Stimulated activated CD8-positive, alpha-beta memory T cell treated with anti-CD3 and anti-CD28 coated beads, Interleukin-12 subunit alpha, Interleukin-12 subunit beta, amount 100 ng/mL, for 24 hours (primary cell): ENCODE measurements around the gene SNRNP70.

Experiments used
- DNase-seq: peaks from one replicate; pipeline ENCODE4 v3.0.0-alpha.2; 2020; ENCODE audit errors: extremely low read depth

The SNRNP70 gene

DNA sequence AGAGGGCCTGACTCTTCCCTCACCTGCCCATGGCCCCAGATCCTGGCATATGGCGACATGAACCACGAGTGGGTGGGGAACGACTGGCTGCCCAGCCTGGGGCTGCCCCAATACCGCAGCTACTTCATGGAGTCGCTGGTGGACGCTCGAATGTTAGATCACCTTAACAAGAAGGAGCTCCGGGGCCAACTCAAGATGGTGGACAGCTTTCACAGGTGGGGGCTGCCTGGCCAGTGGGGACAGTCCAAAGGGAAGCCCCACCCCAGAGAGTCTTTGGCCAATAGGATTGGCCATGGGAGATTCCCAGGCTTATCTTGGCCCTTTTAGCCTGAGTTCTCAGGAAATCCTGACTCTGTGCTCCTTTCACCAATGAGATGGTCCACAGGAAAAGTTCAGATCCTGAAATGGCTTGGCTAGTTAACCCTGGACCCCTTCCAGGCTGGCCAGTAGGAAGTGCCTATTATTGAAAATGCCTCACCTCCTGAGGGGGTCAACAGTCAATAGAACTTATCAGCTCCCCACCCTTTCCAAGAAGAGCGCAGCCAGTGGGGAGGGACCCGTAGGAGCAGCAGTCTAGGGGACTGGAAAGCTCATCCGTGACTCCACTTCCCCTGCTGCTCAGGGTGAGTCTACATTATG is 62.9 kb downstream of the SNRNP70 start:
- no peak for DNase-seq

GRCh38 chr19:49148784-49149651 is 63.8 kb downstream of the SNRNP70 start:
- peak; percentile 56 for DNase-seq

DNA sequence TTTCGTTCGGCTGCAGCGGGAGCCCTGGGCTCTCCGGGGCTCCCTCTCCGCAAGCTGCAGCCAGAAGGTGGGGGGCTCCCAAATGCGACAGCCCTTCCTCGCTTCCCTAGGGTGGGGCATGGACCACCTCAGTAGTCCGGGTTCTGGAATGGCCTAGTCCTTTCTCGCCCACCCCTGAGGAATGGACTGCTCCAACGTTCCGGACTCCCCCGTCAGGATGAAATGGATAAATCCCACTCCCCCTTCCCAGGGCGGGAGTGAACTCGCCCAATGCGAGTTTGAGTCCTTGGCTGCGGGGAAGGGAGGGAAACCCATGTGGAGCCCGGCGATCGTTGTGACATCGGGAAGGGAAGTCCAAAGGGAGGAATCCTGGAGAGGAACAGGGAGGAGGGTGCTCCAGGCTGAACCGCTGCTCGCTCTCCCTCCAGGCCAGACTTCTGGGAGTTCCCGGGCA is 64.4 kb downstream of the SNRNP70 start:
- DNase-seq: no peak

GRCh38 chr19:49150106-49150943 is 65.1 kb downstream of the SNRNP70 start:
- DNase-seq: no peak

DNA sequence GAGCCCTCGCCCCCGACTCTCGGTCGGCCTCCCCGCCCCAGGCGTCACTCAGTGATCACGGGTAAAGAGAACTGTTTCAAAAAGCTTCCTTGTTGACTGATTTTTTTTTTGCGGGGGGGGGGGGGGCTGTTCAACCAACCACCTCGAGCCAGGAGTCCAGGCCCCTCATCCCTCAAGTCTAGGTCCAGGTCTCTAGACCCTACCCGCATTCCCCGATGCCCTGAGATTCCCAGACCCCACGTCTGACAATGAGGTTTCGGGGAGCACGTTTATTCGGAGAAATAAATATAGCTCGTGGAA is 65.6 kb downstream of the SNRNP70 start:
- no peak for DNase-seq

DNA sequence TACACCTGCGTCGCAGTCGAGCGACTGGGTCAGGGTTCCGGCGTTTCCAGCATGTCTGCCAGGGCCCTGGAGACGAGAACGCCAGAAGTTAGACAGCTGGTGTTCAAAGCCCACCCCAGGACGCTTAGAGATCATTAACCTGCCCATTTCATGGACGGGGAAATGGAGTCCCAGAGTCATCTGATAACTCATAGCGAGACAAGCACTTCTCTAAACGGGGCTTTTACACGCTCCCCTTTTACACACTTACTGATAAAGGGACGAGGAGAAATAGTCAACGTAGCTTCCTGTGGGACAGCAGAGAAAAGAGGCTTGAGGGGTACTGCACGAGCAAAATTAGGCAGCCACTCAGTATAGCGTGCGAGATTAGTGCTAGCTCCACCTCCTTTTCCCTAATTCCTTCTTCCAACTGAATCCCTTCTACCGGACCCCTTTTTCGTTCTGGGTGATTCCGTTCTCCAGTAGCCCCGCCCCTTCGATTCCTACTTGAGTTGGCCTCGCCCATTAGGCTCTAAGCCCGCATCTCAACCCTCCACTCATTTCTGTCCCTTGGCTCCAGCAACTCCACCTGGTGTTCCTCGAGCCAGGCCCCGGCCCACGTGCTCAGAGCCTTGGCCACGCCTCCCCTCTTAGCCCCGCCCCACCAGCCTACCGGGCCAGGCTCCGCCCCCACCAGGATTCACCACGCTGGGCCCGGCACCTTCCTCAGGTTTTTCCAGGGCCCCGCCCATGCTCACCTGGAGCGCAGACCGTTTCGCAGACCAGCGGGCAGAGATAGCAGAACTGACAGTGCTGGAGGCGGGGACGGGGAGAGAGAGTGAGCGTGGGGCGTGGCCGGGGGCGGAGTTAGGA is 66.2 kb downstream of the SNRNP70 start:
- no peak for DNase-seq

DNA sequence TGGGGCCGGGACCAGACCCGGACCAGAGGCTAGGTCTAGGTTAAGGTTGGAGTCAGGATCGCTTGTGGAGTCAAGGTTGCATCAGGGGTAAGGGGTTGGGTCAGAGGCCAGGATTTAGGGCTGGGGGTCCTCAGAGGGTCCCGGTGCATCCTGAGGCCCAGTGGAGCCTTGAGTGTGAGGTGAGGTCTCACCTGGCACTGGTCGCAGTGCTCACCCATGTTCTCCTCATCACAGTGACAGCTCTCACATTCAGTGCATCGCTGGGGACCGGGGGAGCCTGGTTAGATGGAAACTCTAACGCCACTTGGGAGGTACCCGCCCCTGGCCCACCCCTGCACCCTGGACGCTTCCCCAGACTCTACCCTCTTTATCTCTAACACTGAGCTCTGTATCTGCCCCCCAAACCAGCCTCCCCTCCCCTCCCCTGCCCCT is 66.9 kb downstream of the SNRNP70 start:
- DNase-seq: no peak

DNA sequence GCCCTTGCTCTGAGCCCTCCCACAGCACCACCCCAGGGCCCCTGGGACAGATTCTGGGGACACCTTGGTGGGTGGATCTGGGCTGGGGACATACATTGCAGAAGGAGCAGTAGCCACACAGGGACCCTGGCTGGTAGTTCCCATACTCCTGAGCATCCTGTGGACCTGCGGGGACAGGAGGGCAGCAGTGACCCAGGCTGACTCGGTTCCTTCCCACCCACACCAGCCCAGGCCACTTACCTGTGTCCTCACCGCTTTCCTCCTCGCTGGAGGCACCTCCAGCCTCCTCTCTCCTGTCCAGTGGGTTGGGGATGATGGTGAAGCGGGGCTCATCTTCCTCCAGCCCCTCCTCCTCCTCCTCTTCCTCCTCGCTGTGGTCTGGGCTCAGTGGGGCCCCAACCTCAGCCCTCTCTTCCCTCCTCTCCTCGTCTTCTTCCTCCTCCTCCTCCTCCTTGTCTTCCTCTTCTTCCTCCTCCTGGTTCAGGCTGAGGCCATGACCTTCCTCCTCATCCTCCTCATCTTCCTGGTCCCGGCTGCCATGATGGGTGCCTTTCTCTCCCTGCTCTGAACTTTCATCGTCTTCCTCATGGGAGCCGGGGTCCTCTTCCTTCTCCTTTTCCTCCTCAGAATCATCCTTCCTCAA is 68.0 kb downstream of the SNRNP70 start:
- DNase-seq: no peak

GRCh38 chr19:49154279-49154678 is 69.0 kb downstream of the SNRNP70 start:
- DNase-seq: no peak

DNA sequence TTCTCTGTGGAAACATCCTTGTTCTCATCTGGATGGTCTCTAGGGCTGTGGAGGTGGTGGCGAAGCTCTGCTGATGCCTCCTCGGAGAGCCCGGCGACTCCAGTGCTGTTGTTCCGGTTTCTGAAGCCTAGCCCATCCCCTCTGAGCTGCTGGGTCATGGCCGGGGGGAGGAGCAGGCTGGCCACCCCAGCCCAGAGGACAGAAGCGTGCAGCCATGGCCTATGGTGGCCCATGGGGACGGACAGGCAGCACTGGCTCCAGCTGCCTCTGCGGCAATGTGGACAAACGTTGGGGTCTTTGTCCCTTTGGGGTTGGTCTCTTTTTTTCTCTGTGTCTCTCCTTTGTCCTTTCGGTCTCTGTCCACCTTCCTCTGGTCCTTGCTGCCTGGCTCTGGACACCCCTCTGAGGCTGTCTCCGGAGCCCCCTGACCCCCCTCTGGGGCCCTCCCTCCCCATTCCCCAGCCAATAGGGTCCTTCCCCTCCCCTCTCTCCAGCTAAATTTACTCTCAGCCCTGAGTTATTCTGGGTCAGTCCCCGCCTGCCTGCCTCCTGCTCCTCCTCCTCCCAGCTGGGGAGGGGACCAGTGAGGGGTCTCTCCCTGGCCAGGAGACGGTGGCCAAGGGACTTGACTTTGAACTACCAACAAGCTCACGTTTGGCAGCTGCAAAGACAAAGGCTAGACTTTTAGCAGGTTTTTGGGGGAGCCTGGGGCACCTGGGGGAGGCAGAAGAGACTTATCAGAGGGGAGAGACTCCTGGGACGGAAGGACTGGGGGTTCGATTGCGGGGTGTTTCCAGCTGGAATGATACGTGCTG is 70.0 kb downstream of the SNRNP70 start, which contains the start of gene HRC:
HRC (minus strand) TSS at position 392 of the 815 bp plus-strand sequence; CDS start at position 233, 159 bp downstream.
- no peak for DNase-seq

DNA sequence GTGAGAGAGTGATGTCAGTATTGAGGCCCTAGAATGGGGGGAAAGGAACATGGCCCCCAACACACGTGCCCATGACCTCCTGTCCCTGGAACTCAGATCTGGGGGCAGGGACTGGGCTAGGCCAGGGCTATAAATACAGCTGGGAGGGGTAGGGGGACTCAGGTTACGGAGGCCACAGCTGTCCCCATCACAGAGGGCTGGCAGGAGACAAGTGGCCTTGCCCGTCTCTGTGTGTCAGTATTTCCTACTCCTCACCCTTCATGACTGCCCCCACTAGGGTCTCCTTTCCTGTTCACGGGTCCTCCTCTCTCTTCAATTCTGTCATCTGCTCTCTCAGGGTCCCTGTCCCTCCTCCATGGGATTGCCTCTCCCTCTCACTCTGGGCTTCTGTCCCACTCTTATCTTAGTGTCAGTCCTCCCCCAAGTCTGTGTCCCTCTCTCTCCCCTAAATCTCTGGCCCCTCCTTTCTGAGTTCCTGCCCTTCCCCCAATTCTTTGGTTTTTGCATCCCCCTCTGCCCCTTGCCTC is 70.6 kb downstream of the SNRNP70 start:
- DNase-seq: no peak

DNA sequence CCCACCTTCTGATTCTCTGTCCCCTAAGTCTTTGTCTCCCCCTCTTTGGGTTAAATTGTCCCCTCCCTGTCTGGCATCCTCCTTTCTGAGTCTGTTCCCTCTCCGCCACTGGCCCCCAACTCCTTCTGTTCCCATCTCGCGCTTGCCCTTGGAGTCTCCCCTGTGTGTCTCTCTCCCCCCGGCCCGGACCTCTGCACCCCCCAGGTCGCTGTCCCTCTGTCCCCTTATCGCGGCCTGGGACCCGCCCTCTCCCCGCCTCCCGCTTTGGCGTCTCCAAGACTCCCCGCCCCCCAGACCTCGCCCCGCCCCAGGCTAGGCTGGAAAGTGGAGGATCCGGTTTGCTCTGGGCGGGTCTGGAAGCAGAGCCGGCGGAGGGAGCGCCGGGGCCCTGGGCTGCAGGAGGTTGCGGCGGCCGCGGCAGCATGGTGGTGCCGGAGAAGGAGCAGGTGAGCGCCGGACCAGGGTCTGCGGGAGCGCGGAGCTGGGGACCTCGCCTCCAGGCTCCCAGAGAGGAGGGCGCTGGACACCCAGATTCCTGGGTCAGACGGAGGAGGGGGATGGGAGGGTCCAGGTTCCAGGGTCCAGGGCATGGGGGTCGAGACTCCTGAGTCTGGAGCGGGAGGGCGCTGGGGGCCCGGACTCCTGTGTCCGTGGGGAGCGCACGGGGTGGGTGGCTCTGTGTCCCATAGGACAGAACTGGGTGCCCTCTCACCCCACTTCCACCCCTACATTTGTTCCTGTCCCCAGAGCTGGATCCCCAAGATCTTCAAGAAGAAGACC is 72.4 kb downstream of the SNRNP70 start, which contains the start of gene TRPM4:
TRPM4 (plus strand) TSS at position 348 of the 780 bp plus-strand sequence; CDS start at position 423, 75 bp downstream.
- no peak for DNase-seq
